Fibroblast of the aortic adventitia (primary cell): ENCODE data around the gene ICOS. TPM values are rescaled to one million over a fixed set of nuclear protein-coding genes. Genes with fewer than 3 reads are reported as not detected.

Experiments used
- DNase-seq: peaks from one replicate; pipeline ENCODE4 v3.0.0-alpha.2; 2010; ENCODE audit warnings: low read depth
- H3K4me3 ChIP-seq: 2 replicates; pipeline ENCODE4 v1.5.1; 2011; ENCODE audit warnings: low read depth, mild to moderate bottlenecking, control low read depth, low read length, moderate library complexity
- CTCF ChIP-seq: IDR thresholded peaks from 2 replicates; pipeline ENCODE4 v1.5.1; 2011; ENCODE audit warnings: mild to moderate bottlenecking, low read length, control low read depth, inconsistent platforms; ENCODE audit not compliant: insufficient read depth
- total RNA-seq: library from RNA; depleted of rRNA; stranded (reverse); fragments of >200 nt; gene quantifications from 2 replicates; pipeline ENCODE4 v1.2.3, GENCODE V29; 2012; ENCODE audit warnings: low replicate concordance

ICOS gene
- total RNA-seq, 1 donor: not detected

GRCh38 chr2:203993011-203993410, 56.4 kb downstream of the ICOS start:
- no peak for DNase-seq
- H3K4me3 ChIP-seq: no peak overlapping the region
- TF ChIP-seq CTCF: no peak

- no peak overlapping the region for H3K4me3 ChIP-seq
- DNase-seq: no peak
- no peak for TF ChIP-seq CTCF
These were observed 57.0 kb downstream of the ICOS start for GRCh38 chr2:203993560-203993959.

GRCh38 chr2:203994735-203995134, 58.2 kb downstream of the ICOS start:
- TF ChIP-seq CTCF: no peak
- no peak for DNase-seq
- H3K4me3 ChIP-seq: no peak overlapping the region

GRCh38 chr2:203996692-203997091, 60.1 kb downstream of the ICOS start:
- H3K4me3 ChIP-seq: no peak overlapping the region
- no peak for TF ChIP-seq CTCF
- no peak for DNase-seq

- no peak for DNase-seq
- no peak overlapping the region for H3K4me3 ChIP-seq
- no peak for TF ChIP-seq CTCF
These were observed 60.9 kb downstream of the ICOS start for GRCh38 chr2:203997481-203997880.

GRCh38 chr2:203997980-203998809, 61.6 kb downstream of the ICOS start:
- no peak for TF ChIP-seq CTCF
- peak; percentile 52 for DNase-seq
- H3K4me3 ChIP-seq: no peak overlapping the region

GRCh38 chr2:203999835-204000234, 63.3 kb downstream of the ICOS start:
- no peak for DNase-seq
- TF ChIP-seq CTCF: no peak

More at GRCh38 chr2:203999835-204000234, 63.3 kb downstream of the ICOS start:
- H3K4me3 ChIP-seq: no peak overlapping the region
